H1 (cell line): ENCODE data around the gene PDK1. TPM values are rescaled to one million over a fixed set of nuclear protein-coding genes. Genes with fewer than 3 reads are reported as not detected.

Experiments used
- CTCF ChIA-PET: fragments of 300-600 bp; sonication (Branson Sonifier 250); formaldehyde crosslinking; loops from one replicate; lab custom pipeline; 2021; ENCODE audit not compliant: partially characterized antibody; lab: Charles Lee
- POLR2A ChIA-PET: fragments of 300-600 bp; sonication (Branson Sonifier 250); formaldehyde crosslinking; loops from one replicate; lab custom pipeline; 2021; ENCODE audit warnings: inconsistent platforms; ENCODE audit not compliant: partially characterized antibody; lab: Charles Lee
- DNase-seq, 2 experiments: peaks; one replicate each; pipeline versions ENCODE4 v3.0.0 to v3.0.0-alpha.2; 2010 to 2022; ENCODE audit warnings: low spot score in 2 of 2, low read depth in 1 of 2, mixed read lengths in 1 of 2
- FAIRE-seq: peaks from 2 replicates; lab custom pipeline; 2011; peaks lifted over from hg19 to GRCh38; lab: Jason Lieb, UNC
- H2AFZ ChIP-seq: 2 replicates; pipeline ENCODE4 v1.8.1; 2012; ENCODE audit warnings: low read length, inconsistent platforms
- H2AK5ac ChIP-seq: 2 replicates; pipeline ENCODE4 v1.6.1; 2013; ENCODE audit warnings: low read depth, low read length
- H2BK120ac ChIP-seq: replicated peaks from 2 replicates; pipeline ENCODE3; 2013; ENCODE audit warnings: low read depth, low read length, inconsistent platforms
- H2BK12ac ChIP-seq: 2 replicates; pipeline ENCODE4 v1.6.1; 2013; ENCODE audit warnings: low read depth, low read length
- H2BK15ac ChIP-seq: 2 replicates; pipeline ENCODE4 v1.6.1; 2013; ENCODE audit warnings: low read length
- H2BK20ac ChIP-seq: 2 replicates; pipeline ENCODE4 v1.6.1; 2013; ENCODE audit warnings: low read length
- H2BK5ac ChIP-seq: 2 replicates; pipeline ENCODE4 v1.6.1; 2013; ENCODE audit warnings: low read depth, low read length
- H3K14ac ChIP-seq: 2 replicates; pipeline ENCODE4 v1.6.1; 2013; ENCODE audit warnings: inconsistent platforms; ENCODE audit not compliant: insufficient read length
- H3K18ac ChIP-seq: 2 replicates; pipeline ENCODE4 v1.6.1; 2013; ENCODE audit warnings: low read length; ENCODE audit errors: extremely low read depth
- H3K23ac ChIP-seq: 2 replicates; pipeline ENCODE4 v1.6.1; 2013; ENCODE audit warnings: inconsistent platforms; ENCODE audit not compliant: insufficient read length
- H3K23me2 ChIP-seq: 2 replicates; pipeline ENCODE4 v1.6.1; 2013; ENCODE audit warnings: low read depth, low read length
- H3K27ac ChIP-seq: 2 replicates; pipeline ENCODE4 v1.6.1; 2011; ENCODE audit warnings: low read depth, low read length, inconsistent platforms
- H3K27me3 ChIP-seq, 4 experiments: replicated peaks in 1 of 4; 1 replicate in 1 of 4; 2 replicates in 3 of 4; pipeline versions ENCODE4 v1.6.1 to v1.8.1; 2011 to 2013; ENCODE audit warnings: low read length in 3 of 4, mild to moderate bottlenecking in 3 of 4, inconsistent platforms in 2 of 4, mixed read lengths in 2 of 4, moderate library complexity in 1 of 4; ENCODE audit not compliant: control insufficient read depth in 3 of 4, insufficient read depth in 3 of 4; ENCODE audit errors: extremely low read depth in 1 of 4
- H3K36me3 ChIP-seq, 4 experiments: 2 replicates each; pipeline versions ENCODE4 v1.6.1 to v1.8.1; 2011 to 2013; ENCODE audit warnings: mild to moderate bottlenecking in 4 of 4, low read length in 3 of 4, moderate library complexity in 2 of 4, control low read depth in 1 of 4, inconsistent platforms in 1 of 4; ENCODE audit not compliant: insufficient read depth in 4 of 4, control insufficient read depth in 2 of 4
- H3K4ac ChIP-seq: replicated peaks from 2 replicates; pipeline ENCODE3; 2013; ENCODE audit warnings: low read length, low read depth, mixed read lengths, inconsistent platforms; ENCODE audit not compliant: insufficient read length
- H3K4me1 ChIP-seq, 4 experiments: replicated peaks in 1 of 4; 1 replicate in 1 of 4; 2 replicates in 3 of 4; pipeline versions ENCODE4 v1.6.1 to v1.8.1; 2011 to 2013; ENCODE audit warnings: low read length in 3 of 4, inconsistent platforms in 2 of 4, mixed read lengths in 1 of 4; ENCODE audit not compliant: insufficient read depth in 4 of 4, control insufficient read depth in 3 of 4
- H3K4me2 ChIP-seq, 2 experiments: 2 replicates each; pipeline versions ENCODE4 v1.6.1 to v1.8.1; 2011 to 2013; ENCODE audit warnings: low read depth in 2 of 2, low read length in 2 of 2, control low read depth in 1 of 2, inconsistent platforms in 1 of 2, mild to moderate bottlenecking in 1 of 2; ENCODE audit not compliant: insufficient read depth in 1 of 2
- H3K4me3 ChIP-seq, 4 experiments: fragments of 200-600, 300-600 bp in 1 of 4; sonication (generic), shearing (Covaris generic), sonication (Bioruptor Twin) in 1 of 4; 2 replicates each; pipeline versions ENCODE4 v1.5.1 to v1.8.1; 2011 to 2016; ENCODE audit warnings: low read length in 4 of 4, low read depth in 3 of 4, control low read depth in 2 of 4, inconsistent platforms in 2 of 4, mild to moderate bottlenecking in 2 of 4, mixed read lengths in 1 of 4, moderate library complexity in 1 of 4; ENCODE audit not compliant: insufficient read depth in 2 of 4; ENCODE audit errors: extremely low read depth in 1 of 4
- H3K56ac ChIP-seq: replicated peaks from 2 replicates; pipeline ENCODE3; 2013; ENCODE audit warnings: low read depth, mild to moderate bottlenecking, mixed read lengths, low read length, inconsistent platforms; ENCODE audit not compliant: insufficient read length
- H3K79me1 ChIP-seq: 2 replicates; pipeline ENCODE4 v1.6.1; 2013; ENCODE audit warnings: low read depth, low read length, control low read depth
- H3K79me2 ChIP-seq, 2 experiments: 2 replicates each; pipeline versions ENCODE4 v1.6.1 to v1.8.1; 2012 to 2013; ENCODE audit warnings: low read length in 2 of 2, mild to moderate bottlenecking in 2 of 2, inconsistent platforms in 1 of 2; ENCODE audit not compliant: insufficient read depth in 2 of 2, control insufficient read depth in 1 of 2
- H3K9ac ChIP-seq, 4 experiments: replicated peaks in 1 of 4; 1 replicate in 1 of 4; 2 replicates in 3 of 4; pipeline versions ENCODE4 v1.6.1 to v1.8.1; 2011 to 2013; ENCODE audit warnings: low read depth in 3 of 4, low read length in 3 of 4, control low read depth in 2 of 4, mild to moderate bottlenecking in 2 of 4, moderate library complexity in 2 of 4, inconsistent platforms in 1 of 4; ENCODE audit errors: extremely low read depth in 1 of 4
- H3K9me3 ChIP-seq, 2 experiments: 2 replicates each; pipeline versions ENCODE4 v1.6.1 to v1.8.1; 2012 to 2013; ENCODE audit warnings: mild to moderate bottlenecking in 2 of 2, moderate library complexity in 2 of 2, control low read depth in 1 of 2, inconsistent platforms in 1 of 2, low read depth in 1 of 2, low read length in 1 of 2, mixed read lengths in 1 of 2; ENCODE audit not compliant: insufficient read depth in 2 of 2
- H4K20me1 ChIP-seq, 2 experiments: replicated peaks in 1 of 2; 2 replicates each; pipeline versions ENCODE3 to v1.8.1; 2011 to 2013; ENCODE audit warnings: inconsistent platforms in 2 of 2, low read length in 2 of 2, mild to moderate bottlenecking in 1 of 2; ENCODE audit not compliant: insufficient read depth in 2 of 2, control insufficient read depth in 1 of 2
- H4K5ac ChIP-seq: 2 replicates; pipeline ENCODE4 v1.6.1; 2013; ENCODE audit warnings: low read length, low read depth, mixed read lengths, inconsistent platforms; ENCODE audit not compliant: insufficient read length
- H4K8ac ChIP-seq: 2 replicates; pipeline ENCODE4 v1.8.0; 2013; ENCODE audit warnings: mild to moderate bottlenecking, moderate library complexity, low read length, inconsistent platforms; ENCODE audit not compliant: insufficient read depth; ENCODE audit errors: extremely low read depth
- H4K91ac ChIP-seq: replicated peaks from 2 replicates; pipeline ENCODE3; 2013; ENCODE audit warnings: low read length, mixed read lengths, inconsistent platforms; ENCODE audit not compliant: insufficient read length
- CTCF ChIP-seq, 3 experiments: IDR thresholded peaks; 1 replicate in 2 of 3; 2 replicates in 1 of 3; pipeline versions ENCODE4 v1.5.1 to v1.6.1; 2011; ENCODE audit warnings: low read length in 3 of 3, mild to moderate bottlenecking in 3 of 3, inconsistent platforms in 2 of 3, low read depth in 1 of 3, moderate library complexity in 1 of 3; ENCODE audit not compliant: insufficient read depth in 1 of 3; ENCODE audit errors: control extremely low read depth in 1 of 3
- GABPA ChIP-seq: IDR thresholded peaks from 2 replicates; pipeline ENCODE4 v1.6.1; 2011; ENCODE audit warnings: mild to moderate bottlenecking, low read length, moderate library complexity, borderline replicate concordance; ENCODE audit not compliant: insufficient read depth
- JUND ChIP-seq: IDR thresholded peaks from 2 replicates; pipeline ENCODE4 v1.6.1; 2011; ENCODE audit warnings: mild to moderate bottlenecking, improper control_type of control experiment, low read length
- KDM5A ChIP-seq: fragments of 200-600 bp; IDR thresholded peaks from 2 replicates; pipeline ENCODE4 v1.7.1; 2012; ENCODE audit warnings: mild to moderate bottlenecking, low read length, inconsistent platforms, mixed read lengths
- NANOG ChIP-seq: IDR thresholded peaks from 2 replicates; pipeline ENCODE4 v1.6.1; 2011; ENCODE audit warnings: low read length, low read depth, mild to moderate bottlenecking, inconsistent platforms; ENCODE audit not compliant: insufficient read depth, poor library complexity, severe bottlenecking
- RAD21 ChIP-seq, 2 experiments: IDR thresholded peaks in 1 of 2; conservative IDR thresholded peaks in 1 of 2; 2 replicates each; pipeline ENCODE4 v1.6.1; 2011; ENCODE audit warnings: low read depth in 2 of 2, low read length in 2 of 2, improper control_type of control experiment in 1 of 2, inconsistent platforms in 1 of 2, mild to moderate bottlenecking in 1 of 2, moderate library complexity in 1 of 2
- RXRA ChIP-seq: IDR thresholded peaks from 2 replicates; pipeline ENCODE4 v1.6.1; 2011; ENCODE audit warnings: low read depth, mild to moderate bottlenecking, low read length, moderate library complexity; ENCODE audit not compliant: insufficient read depth
- USF2 ChIP-seq: IDR thresholded peaks from 2 replicates; pipeline ENCODE4 v1.6.1; 2011; ENCODE audit warnings: low read length, improper control_type of control experiment
- WGBS, 2 experiments: shearing (Covaris generic) in 1 of 2; methylation state at CpG; one replicate each; pipeline versions ENCODE4 v1.1.6 to v1.1.7; 2013 to 2015; ENCODE audit warnings: low lambda C conversion rate in 2 of 2, mixed read lengths in 2 of 2, inconsistent platforms in 1 of 2, low coverage in 1 of 2, missing lambda C conversion rate in 1 of 2; ENCODE audit not compliant: insufficient replicate concordance in 2 of 2, insufficient coverage in 1 of 2, insufficient read length in 1 of 2; ENCODE audit errors: extremely low coverage in 1 of 2, missing lambda C conversion rate in 1 of 2; 5-methylcytosine and 5-hydroxymethylcytosine counted together
- polyA plus RNA-seq, 7 experiments: library from polyadenylated mRNA; depleted of rRNA in 3 of 7; stranded (reverse) in 5 of 7; unstranded in 2 of 7; fragments of >200 nt in 5 of 7; fragments of 200-250 nt in 2 of 7; gene quantifications; 1 replicate in 5 of 7; 2 replicates in 1 of 7; 4 replicates in 1 of 7; pipeline versions ENCODE4 v1.2.1 to v1.2.3, GENCODE V29; 2011 to 2013; ENCODE audit warnings: missing spikeins in 2 of 7, mixed read lengths in 2 of 7
- total RNA-seq: library from RNA; stranded (reverse); fragmentation: NEBNext Ultra II Directional; extraction: Animal tissue kit (Norgen Biotek cat#: 25700); gene quantifications from 2 replicates; pipeline ENCODE4 v1.2.1, GENCODE V29; 2021

The PDK1 gene
- total and polyA plus RNA-seq, 2 of the 8 experiments (the other 6 are each of a cell fraction or from before 2014, with no cell fraction given): 18.2 to 21.9 TPM

GRCh38 chr2:172513935-172514586 is 41.8 kb upstream of the PDK1 start:
- Histone ChIP-seq H2AFZ (no peak overlapping the region), H3K36me3 (peaks cover 0 to 23% (median 5%) of the 10 kb centered on the region in 4 experiments; a peak in 3 of 8 replicates), H3K4me2 (no peak overlapping the region), H3K4ac (no peak overlapping the region), H3K9ac (no peak overlapping the region), H3K23ac (no peak overlapping the region), H3K27me3 (no peaks in the 10 kb centered on the region), H4K91ac (no peak overlapping the region), H3K18ac (no peak overlapping the region), H3K27ac (no peak overlapping the region), H2BK120ac (no peak overlapping the region), H4K8ac (no peak overlapping the region), H3K4me1 (no peaks in the 10 kb centered on the region), H3K79me2 (no peaks in the 10 kb centered on the region), H4K5ac (no peak overlapping the region), H3K23me2 (no peaks in the 10 kb centered on the region), H2BK5ac (no peak overlapping the region), H3K56ac (no peak overlapping the region), H4K20me1 (no peaks in the 10 kb centered on the region), H3K9me3 (peaks cover 31 to 42% of the 10 kb centered on the region in 2 experiments), H3K14ac (no peak overlapping the region), H2BK15ac (no peak overlapping the region), H2BK12ac (no peak overlapping the region), H2BK20ac (no peak overlapping the region), H2AK5ac (no peak overlapping the region), H3K4me3 (no peak overlapping the region), H3K79me1 (no peaks in the 10 kb centered on the region)
- ChIA-PET CTCF (interaction anchor here (1.0 kb wide), 1 partner anchor 23 kb away, joined by 4 read pairs; no protein-coding TSS in a partner anchor), POLR2A (interaction anchor here (1.1 kb wide), 1 partner anchor 17 kb away, joined by 3 read pairs; no protein-coding TSS in a partner anchor)
- FAIRE-seq: no peak
- peak in 1 of 2 experiments; percentile 33 for DNase-seq
- WGBS, 2 experiments: 82% methylated on average over 15 of the region's 15 CpGs; no CpG with 5 or more reads in 1 of the 2 experiments
- TF ChIP-seq KDM5A (no peak), RXRA (no peak), GABPA (no peak), NANOG (no peak), JUND (no peak), USF2 (no peak), CTCF (IDR thresholded peaks at IDR 0.05; ENCODE audit: control extremely low read depth in 1 of 3, insufficient read depth in 1 of 3, low read depth in 1 of 3, low read length in 3 of 3) (peak in 2 of 3 experiments; percentile 9 to 28; a peak in 2 of 4 replicates), RAD21 (IDR thresholded peaks at IDR 0.05 in 1 of 2, conservative IDR thresholded peaks at IDR 0.05 in 1 of 2; ENCODE audit: low read depth in 2 of 2, low read length in 2 of 2) (peak; percentile 24 to 51; a peak in 3 of 4 replicates)
